Muscle layer of duodenum (tissue), 2 donors: Measurements from ENCODE around the gene AKAP17A.

Experiments used
- H3K27ac ChIP-seq: one replicate; pipeline ENCODE4 v1.7.0; 2013; ENCODE audit warnings: mild to moderate bottlenecking, low read length
- H3K27me3 ChIP-seq: one replicate; pipeline ENCODE4 v1.7.0; 2013; ENCODE audit warnings: low read depth, mild to moderate bottlenecking, control low read depth, low read length
- H3K36me3 ChIP-seq, 2 donors: one replicate each; pipeline ENCODE4 v1.7.0; 2013; ENCODE audit warnings: low read length in 2 of 2, control low read depth in 1 of 2, mild to moderate bottlenecking in 1 of 2; ENCODE audit not compliant: insufficient read depth in 2 of 2, control insufficient read depth in 1 of 2
- H3K4me1 ChIP-seq, 2 donors: one replicate each; pipeline ENCODE4 v1.7.0; 2013; ENCODE audit warnings: low read length in 2 of 2, mild to moderate bottlenecking in 2 of 2, control low read depth in 1 of 2, moderate library complexity in 1 of 2; ENCODE audit not compliant: insufficient read depth in 2 of 2, control insufficient read depth in 1 of 2
- H3K4me3 ChIP-seq, 2 donors: one replicate each; pipeline ENCODE4 v1.7.0; 2013; ENCODE audit warnings: low read length in 2 of 2, low read depth in 1 of 2, mild to moderate bottlenecking in 1 of 2
- H3K9me3 ChIP-seq, 2 donors: one replicate each; pipeline ENCODE4 v1.7.0; 2013; ENCODE audit warnings: low read length in 2 of 2, control low read depth in 1 of 2, mild to moderate bottlenecking in 1 of 2; ENCODE audit not compliant: control insufficient read depth in 1 of 2
- donor health status: healthy.

The AKAP17A gene

GRCh38 chrX:1598876-1599790 is 7.7 kb downstream of the AKAP17A start:
- Histone ChIP-seq H3K27ac (no peak overlapping the region), H3K36me3 (peaks cover 46 to 91% of the 10 kb centered on the region in 2 donors), H3K9me3 (peaks cover 0 to 6% of the 10 kb centered on the region in 2 donors), H3K4me3 (no peak overlapping the region), H3K4me1 (peaks cover 0 to 3% of the 10 kb centered on the region in 2 donors), H3K27me3 (no peaks in the 10 kb centered on the region)

- Histone ChIP-seq H3K4me1 (no peaks in the 10 kb centered on the region), H3K4me3 (no peak overlapping the region), H3K27me3 (no peaks in the 10 kb centered on the region), H3K27ac (no peak overlapping the region), H3K36me3 (peaks cover 41 to 88% of the 10 kb centered on the region in 2 donors), H3K9me3 (peaks cover 0 to 6% of the 10 kb centered on the region in 2 donors)
These were observed 8.5 kb downstream of the AKAP17A start for GRCh38 chrX:1599791-1600405.

DNA sequence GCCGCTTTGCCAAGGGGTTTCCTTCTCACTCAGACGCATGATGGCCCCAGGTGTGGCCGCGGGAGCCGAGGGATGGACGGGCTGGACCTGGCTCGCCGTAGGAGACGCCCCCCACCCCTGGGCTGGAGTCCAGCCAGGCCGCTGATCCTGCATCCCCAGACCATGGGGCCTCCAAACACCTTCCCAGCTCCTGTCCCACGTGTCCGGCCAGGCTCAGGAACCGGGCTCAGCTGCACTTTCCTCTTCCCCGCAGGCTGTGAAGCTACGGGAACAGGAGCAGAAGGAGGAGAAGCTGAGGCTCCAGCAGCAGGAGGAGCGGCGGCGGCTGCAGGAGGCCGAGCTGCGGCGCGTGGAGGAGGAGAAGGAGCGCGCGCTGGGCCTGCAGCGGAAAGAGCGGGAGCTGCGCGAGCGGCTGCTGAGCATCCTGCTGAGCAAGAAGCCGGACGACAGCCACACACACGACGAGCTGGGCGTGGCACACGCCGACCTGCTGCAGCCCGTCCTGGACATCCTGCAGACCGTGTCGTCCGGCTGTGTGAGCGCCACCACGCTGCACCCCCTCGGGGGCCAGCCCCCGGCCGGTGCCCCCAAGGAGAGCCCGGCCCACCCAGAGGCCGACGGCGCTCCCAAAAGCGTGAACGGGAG is 9.1 kb downstream of the AKAP17A start:
- Histone ChIP-seq H3K27me3 (no peaks in the 10 kb centered on the region), H3K36me3 (peaks cover 35 to 82% of the 10 kb centered on the region in 2 donors), H3K4me3 (no peak overlapping the region), H3K27ac (no peak overlapping the region), H3K9me3 (peaks cover 0 to 6% of the 10 kb centered on the region in 2 donors), H3K4me1 (no peaks in the 10 kb centered on the region)

DNA sequence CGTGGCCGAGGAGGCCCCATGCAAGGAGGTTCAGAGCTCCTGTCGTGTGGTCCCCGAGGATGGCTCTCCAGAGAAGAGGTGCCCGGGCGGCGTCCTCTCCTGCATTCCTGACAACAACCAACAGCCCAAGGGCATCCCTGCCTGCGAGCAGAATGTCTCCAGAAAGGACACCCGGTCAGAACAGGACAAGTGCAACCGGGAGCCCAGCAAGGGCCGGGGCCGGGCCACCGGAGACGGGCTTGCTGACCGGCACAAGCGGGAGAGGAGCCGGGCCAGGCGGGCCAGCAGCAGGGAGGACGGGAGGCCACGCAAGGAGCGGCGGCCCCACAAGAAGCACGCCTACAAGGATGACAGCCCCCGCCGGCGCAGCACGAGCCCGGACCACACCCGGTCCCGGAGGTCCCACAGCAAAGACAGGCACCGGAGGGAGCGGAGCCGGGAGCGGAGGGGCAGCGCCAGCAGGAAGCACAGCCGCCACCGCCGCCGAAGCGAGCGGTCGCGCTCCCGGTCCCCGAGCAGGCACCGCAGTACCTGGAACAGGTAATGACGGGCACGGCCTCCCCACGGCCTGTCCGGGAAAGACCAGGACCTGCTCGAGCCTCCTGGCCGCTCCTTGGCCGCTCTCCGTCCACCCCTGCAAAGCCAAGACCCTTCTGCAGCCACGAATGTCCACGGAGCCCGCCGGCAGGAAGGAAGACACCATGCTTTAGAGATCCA is 9.8 kb downstream of the AKAP17A start:
- H3K9me3 ChIP-seq: peaks cover 0 to 6% of the 10 kb centered on the region in 2 donors
- no peaks in the 10 kb centered on the region for H3K4me1 ChIP-seq
- H3K27ac ChIP-seq: no peak overlapping the region
- peaks cover 28 to 75% of the 10 kb centered on the region in 2 donors for H3K36me3 ChIP-seq
- no peak overlapping the region for H3K4me3 ChIP-seq
- no peaks in the 10 kb centered on the region for H3K27me3 ChIP-seq

DNA sequence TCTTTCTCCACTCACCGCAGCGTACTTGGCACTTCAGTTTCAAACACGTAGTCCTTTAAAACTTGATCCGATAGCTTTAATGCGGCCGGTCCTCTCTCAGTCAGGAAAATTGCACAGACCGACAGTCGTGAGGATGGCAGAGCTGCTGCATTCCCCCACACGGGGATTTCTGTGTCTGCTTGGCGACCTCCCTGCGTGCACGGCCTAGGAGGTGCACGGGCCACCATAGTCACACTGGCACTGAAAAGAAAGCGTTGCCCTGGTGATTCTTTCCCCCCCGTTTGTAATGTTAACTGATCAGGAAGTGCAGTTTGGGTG is 10.3 kb downstream of the AKAP17A start:
- Histone ChIP-seq H3K36me3 (peaks cover 26 to 72% of the 10 kb centered on the region in 2 donors), H3K4me3 (no peak overlapping the region), H3K4me1 (no peaks in the 10 kb centered on the region), H3K9me3 (peaks cover 0 to 6% of the 10 kb centered on the region in 2 donors), H3K27ac (no peak overlapping the region), H3K27me3 (no peaks in the 10 kb centered on the region)

DNA sequence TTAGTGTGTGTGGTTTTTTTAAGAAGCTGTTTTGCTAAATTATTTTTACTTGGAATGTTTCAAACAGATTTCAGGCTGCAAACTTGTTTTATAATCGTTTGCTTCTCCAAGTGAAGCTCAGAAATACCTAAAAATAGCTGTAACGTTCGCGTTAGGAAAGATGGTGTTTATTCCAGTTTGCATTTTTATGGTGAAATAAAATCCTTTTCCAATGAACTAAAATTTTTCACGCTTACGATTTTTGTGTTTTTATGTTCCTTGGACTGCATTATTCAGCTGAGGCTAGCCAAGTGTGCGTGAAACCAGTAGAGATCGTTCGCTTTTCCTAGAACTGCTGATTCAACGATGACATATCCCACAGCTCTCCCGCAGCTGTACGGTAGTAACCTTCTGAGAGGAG is 10.9 kb downstream of the AKAP17A start:
- Histone ChIP-seq H3K27me3 (no peaks in the 10 kb centered on the region), H3K4me3 (no peak overlapping the region), H3K4me1 (no peaks in the 10 kb centered on the region), H3K36me3 (peaks cover 23 to 66% of the 10 kb centered on the region in 2 donors), H3K9me3 (peaks cover 0 to 6% of the 10 kb centered on the region in 2 donors), H3K27ac (no peak overlapping the region)

GRCh38 chrX:1606496-1606895 is 15.1 kb downstream of the AKAP17A start:
- no peaks in the 10 kb centered on the region for H3K4me1 ChIP-seq
- H3K27ac ChIP-seq: no peak overlapping the region

GRCh38 chrX:1609311-1609710 is 17.9 kb downstream of the AKAP17A start:
- Histone ChIP-seq H3K4me1 (no peaks in the 10 kb centered on the region), H3K27me3 (no peaks in the 10 kb centered on the region), H3K36me3 (peaks cover 0 to under 1% of the 10 kb centered on the region in 2 donors), H3K9me3 (no peaks in the 10 kb centered on the region), H3K27ac (no peak overlapping the region), H3K4me3 (no peak overlapping the region)

More at GRCh38 chrX:1606496-1606895, 15.1 kb downstream of the AKAP17A start:
- peaks cover 11 to 24% of the 10 kb centered on the region in 2 donors for H3K36me3 ChIP-seq
- H3K27me3 ChIP-seq: no peaks in the 10 kb centered on the region
- no peak overlapping the region for H3K4me3 ChIP-seq
- H3K9me3 ChIP-seq: peaks cover 0 to 6% of the 10 kb centered on the region in 2 donors

DNA sequence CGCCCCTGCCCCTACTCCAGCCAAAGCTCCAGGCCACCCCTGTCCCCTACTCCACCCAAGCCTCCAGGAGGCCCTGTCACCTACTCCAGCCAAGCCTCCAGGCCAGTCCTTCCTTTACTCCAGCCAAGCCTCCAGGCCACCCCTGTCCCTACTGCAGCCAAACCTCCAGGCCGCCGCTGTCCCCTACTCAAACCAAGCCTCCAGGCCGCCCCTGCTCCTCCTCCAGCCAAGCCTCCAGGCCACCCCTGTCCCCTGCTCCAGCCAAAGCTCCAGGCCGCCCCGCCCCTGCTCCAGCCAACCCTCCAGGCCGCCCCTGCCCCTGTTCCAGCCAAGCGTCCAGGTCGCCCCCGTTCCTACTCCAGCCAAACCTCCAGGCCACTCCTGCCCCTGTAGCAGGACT is 18.4 kb downstream of the AKAP17A start:
- Histone ChIP-seq H3K27ac (no peak overlapping the region), H3K27me3 (no peaks in the 10 kb centered on the region)

DNA sequence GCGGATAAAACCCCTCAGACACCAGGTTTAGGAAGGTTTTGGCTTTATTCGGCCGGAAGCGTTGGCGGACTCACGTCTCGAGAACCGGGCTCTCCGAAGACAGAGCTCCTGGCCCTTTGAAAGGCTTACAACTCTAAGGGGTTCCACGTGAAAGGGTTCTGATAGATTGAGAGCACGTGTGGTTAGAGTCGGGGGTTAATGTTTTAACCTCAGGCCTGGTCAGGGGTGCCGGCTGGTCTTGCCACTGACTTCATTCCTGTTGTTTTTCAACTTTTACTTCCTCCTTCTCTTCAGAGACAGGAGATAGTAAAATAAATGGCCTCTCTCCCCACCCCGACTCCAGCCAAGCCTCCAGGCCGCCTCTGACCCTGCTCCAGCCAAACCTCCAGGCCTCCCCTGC is 18.8 kb downstream of the AKAP17A start:
- Histone ChIP-seq H3K9me3 (no peaks in the 10 kb centered on the region), H3K4me3 (no peak overlapping the region)

More for the DNA sequence above, 18.4 kb downstream of the AKAP17A start:
- H3K9me3 ChIP-seq: no peaks in the 10 kb centered on the region
- H3K36me3 ChIP-seq: no peaks in the 10 kb centered on the region
- no peaks in the 10 kb centered on the region for H3K4me1 ChIP-seq
- H3K4me3 ChIP-seq: no peak overlapping the region

GRCh38 chrX:1610736-1611135 is 19.3 kb downstream of the AKAP17A start:
- Histone ChIP-seq H3K36me3 (no peaks in the 10 kb centered on the region), H3K4me3 (no peak overlapping the region), H3K9me3 (no peaks in the 10 kb centered on the region), H3K27me3 (no peaks in the 10 kb centered on the region), H3K4me1 (no peaks in the 10 kb centered on the region), H3K27ac (no peak overlapping the region)

More for the DNA sequence above, 18.8 kb downstream of the AKAP17A start:
- Histone ChIP-seq H3K4me1 (no peaks in the 10 kb centered on the region), H3K27ac (no peak overlapping the region), H3K27me3 (no peaks in the 10 kb centered on the region), H3K36me3 (no peaks in the 10 kb centered on the region)
